ENCODE results near the gene LRRC59.
A peak's percentile ranks its signal among the peaks of the same experiment; 100 is the strongest.

GRCh38 chr17:50380369-50381259, 16.7 kb downstream of the LRRC59 start:
- TF ChIP-seq CTCF (optimal IDR thresholded peaks at IDR 0.05 in 1 of 3, IDR thresholded peaks at IDR 0.05 in 1 of 3, conservative IDR thresholded peaks at IDR 0.05 in 1 of 3; ENCODE audit: extremely low read depth in 1 of 3, insufficient read depth in 2 of 3, low read length in 3 of 3) (peak; percentile 15 to 34 (median 32)), EZH2 (IDR thresholded peaks at IDR 0.05; ENCODE audit: low read length) (no peak)
